OCI-LY3 (cell line): ENCODE results near the gene RPUSD3.

Experiments used
- CTCF ChIP-seq: fragments of 200-600, 300-600 bp; sonication (generic); IDR thresholded peaks from 2 replicates; pipeline ENCODE4 v1.5.1; 2014; ENCODE audit warnings: antibody characterized with exemption, low read length, low read depth
- EZH2phosphoT487 ChIP-seq: fragments of 200-600 bp; shearing (Covaris generic); IDR thresholded peaks from 2 replicates; pipeline ENCODE4 v1.6.1; 2018; ENCODE audit warnings: antibody characterized with exemption, mixed run types, low read depth

- TF ChIP-seq CTCF (no peak), EZH2phosphoT487 (no peak)
Observed at GRCh38 chr3:9867106-9867505, 23.3 kb upstream of the RPUSD3 start.
